Globus pallidus (tissue), 1 donor: ENCODE results near the gene PTPRN2.

Source experiments
- DNase-seq: peaks from one replicate; pipeline ENCODE4 v3.0.0-alpha.2; 2015; ENCODE audit warnings: low spot score

PTPRN2 gene

DNA sequence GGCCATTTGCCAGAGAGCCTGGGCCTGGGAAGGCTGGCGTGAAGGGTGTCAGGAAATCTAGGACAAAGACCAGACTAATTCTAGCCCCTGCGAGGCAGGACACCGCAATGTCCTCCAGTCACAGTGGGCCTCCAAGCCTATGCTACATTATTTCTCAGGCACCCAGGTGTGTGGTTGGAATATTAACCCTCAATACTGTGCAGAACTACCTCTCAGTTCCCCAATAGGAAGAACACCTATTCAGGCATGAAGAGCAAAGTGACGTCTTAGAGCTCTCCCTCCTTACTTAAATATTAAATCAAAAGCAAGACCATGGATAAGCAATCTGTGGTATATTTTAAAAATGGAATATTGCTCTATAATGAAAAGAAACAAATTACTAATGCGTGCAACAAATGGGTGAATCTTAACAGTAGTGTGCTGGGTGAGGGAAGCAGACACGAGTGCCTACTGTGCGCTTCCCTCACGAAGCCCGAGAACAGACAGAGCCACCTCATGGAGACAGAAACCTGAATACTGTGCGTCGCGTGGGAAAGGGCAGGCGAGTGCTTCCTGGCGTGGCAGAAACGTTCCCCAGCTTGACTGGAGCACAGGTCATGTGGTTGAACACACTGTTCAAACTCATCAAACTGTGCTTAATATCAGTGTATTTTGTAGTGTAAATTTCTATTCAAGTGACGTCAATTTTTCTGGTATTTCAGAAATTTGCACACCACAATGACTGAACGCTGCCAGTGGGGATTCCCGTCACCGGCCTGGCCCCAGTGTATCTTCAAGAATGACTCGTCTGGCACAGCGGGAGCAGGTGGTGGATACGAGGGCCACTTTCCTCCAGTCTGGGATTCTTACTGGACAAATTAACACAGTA, 15.5 kb upstream of the PTPRN2 start:
- no peak for DNase-seq

DNA sequence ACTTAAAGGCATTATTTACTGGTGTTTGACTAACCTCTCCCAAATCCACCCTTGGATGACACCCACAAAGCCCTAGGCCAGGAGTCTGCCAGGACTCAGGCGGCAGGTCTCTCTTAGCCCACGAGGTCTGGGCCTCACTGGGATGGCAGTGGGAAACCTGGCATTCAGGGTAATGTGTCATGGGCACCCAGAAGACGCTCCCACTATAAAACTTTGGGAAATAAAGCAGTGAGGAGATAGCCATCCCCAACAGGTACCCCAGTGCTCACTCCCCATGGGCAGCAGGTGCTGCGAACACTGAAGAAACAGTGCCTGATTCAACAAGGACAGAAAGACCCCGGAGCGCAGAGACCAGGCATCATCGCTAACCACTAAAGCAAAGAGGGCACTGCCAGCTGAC, 14.4 kb upstream of the PTPRN2 start:
- DNase-seq, result no peak

DNA sequence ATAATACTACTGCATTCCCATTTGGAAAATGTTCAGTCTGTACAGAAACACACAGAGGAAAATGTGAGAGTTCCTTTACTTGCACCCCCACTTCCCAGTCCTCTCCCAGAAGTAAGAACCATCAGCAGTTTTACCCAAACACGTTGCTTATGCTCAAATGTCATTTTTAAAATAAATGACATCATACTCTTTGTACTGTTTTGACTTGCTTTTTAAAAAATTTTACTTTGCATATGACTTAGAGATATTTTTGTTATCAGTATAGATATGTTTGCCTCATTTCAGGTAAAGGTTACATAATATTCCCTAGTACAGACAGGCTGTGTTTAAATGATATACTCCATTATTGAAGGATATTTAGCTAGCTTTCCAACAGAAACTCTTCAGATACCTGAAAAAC, 13.5 kb upstream of the PTPRN2 start:
- DNase-seq, result no peak

DNA sequence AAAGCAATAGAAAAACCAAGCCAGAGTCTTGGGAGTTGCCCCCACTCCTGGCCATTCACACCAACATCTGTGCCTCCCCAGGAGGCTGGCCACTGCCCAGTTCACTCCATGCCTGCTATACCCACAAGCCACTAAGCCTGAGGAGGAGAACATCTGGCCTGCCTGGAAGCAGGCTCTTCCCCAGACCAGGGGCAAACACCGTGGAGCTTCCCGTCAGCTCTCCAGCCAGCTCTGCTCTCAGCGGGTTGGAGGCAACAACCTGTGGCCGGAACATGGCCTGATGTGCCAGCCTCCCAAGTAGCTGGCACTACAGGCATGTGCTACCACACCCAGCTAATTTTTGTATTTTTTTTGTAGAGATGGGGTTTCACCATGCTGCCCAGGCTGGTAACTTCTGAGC, 9.1 kb upstream of the PTPRN2 start:
- DNase-seq, result no peak

DNA sequence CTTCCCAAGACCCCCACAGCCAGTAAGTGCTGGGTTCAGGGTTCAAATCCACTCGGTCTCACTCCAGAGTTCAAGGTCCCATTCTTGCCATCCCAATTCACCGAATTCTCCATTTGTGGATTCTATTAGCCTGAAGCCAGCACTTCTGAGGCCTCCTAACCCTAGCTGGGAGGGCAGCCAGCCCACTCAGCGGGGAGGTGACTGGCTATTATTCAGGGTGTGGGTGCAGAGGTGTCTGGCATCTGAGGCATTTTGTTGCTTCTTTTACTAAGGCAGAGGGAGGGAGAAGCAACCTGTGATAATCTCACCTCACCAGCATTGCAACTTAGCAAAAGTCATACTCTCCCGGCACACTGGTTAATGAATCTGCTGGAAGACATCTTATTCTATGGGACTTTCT, 8.7 kb upstream of the PTPRN2 start:
- no peak for DNase-seq

DNA sequence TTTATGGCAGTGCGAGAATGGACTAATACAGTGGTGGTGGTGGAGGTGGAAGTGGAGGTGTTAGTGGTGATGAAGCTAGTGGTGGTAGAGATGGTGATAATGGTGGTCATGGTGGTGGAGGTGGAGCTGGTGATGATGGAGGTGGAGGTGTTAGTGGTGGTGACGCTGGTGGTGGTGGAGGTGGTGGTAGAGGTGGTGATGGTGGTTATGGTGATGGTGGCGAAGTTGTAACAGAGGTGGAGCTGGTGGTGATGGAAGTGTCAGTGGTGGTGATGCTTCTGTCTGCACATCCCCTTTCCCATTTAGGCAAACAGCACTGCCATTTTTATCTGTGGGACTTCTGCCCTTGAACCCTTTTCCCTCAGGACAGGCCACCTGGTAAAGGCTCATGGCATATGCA, 7.4 kb upstream of the PTPRN2 start:
- DNase-seq, result peak; percentile 11

DNA sequence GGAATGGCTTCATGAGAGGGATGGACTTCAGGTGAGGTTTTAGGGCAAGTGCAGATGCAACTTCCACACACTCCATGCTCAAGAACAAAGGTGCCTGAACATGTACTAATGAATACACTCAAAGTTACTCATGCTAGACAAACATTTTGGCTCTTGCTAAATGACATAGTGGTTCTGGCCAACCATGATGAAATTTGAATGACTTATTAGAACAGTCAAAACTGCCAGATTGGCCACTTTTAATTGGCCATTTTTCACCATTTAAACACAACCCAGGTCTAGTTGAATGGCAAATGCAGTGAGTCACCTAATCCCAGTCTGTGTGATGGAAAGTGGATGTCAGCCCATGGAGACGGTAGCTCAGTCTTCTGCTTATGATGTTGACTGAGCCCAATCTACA, 4.9 kb upstream of the PTPRN2 start:
- DNase-seq, result no peak

DNA sequence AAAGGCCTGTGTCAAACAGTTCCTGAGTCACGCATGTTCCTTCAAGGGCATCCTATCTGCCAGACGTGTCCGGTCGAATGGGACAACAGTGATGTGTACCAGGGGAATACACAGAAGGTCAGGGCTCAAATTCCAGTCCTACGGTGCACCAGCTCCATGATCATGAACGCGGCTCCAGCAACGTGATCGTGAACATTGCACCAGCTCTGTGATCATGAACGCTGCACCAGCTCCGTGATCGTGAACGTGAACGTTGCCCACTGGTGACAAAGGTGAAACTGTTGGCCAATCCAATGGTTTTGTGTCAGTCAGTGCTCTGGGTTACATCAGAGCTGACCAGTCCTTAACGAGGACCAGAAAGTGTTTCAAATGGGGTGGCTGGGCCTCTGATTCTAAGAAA, 4.3 kb upstream of the PTPRN2 start:
- no peak for DNase-seq

DNA sequence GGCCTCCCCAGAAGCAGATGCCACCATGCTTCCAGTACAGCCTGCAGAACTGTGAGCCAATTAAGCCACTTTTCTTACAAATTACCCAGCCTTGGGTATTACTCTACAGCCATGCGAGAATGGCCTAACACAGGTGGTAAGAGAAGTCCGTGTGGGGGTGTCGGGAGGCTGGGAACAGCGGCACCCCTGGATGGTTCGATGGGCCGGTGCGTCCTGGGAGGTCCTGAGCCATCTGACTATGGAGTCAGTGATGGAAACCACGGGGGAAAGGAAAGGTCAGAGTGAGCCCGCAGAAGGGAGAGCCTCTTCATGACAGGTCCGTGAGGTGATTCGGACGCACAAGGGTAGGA, 2.5 kb upstream of the PTPRN2 start:
- no peak for DNase-seq

DNA sequence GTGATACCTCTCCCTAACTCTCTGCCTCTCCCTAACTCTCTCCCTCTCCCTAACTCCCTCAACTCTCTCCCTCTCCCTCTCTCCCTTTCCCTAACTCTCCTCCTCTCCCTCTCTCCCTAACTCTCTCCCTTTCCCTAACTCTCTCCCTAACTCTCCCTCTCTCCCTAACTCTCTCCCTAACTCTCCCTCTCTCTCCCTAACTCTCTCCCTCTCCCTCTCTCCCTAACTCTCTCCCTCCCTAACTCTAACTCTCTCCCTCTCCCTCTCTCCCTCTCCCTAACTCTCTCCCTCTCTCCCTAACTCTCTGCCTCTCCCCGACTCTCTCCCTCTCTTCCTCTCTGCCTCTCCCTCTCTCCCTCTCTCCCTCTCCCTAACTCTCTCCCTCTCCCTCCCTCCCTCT, 2.0 kb upstream of the PTPRN2 start:
- DNase-seq, result no peak

DNA sequence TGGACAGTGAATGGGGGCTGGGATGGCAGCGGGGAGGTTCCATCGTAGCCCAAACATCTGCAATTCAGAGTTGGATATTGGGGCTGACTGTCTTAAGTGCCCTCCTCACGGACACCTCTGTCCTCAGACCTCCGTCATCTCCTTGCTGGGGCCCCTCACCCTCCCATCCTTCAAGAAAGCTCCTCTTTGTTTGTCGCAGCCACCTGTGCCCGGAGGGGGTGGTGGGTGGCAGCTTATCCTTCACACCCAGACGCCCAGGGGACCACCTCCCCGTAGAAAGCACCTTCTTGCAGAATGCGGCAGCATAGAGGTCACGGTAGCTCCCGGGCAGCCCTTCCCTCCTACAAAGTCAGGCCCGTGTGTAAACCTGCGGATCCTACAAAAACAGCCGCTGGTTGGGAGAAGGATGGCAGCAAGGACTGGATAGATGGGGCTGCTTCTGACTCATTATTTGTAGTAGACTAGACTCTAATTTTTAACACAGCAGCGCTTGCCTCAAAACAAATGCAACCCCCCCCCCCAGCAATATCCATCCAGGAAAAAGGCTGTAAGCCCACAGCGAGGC, 1.3 kb upstream of the PTPRN2 start:
- no peak for DNase-seq

DNA sequence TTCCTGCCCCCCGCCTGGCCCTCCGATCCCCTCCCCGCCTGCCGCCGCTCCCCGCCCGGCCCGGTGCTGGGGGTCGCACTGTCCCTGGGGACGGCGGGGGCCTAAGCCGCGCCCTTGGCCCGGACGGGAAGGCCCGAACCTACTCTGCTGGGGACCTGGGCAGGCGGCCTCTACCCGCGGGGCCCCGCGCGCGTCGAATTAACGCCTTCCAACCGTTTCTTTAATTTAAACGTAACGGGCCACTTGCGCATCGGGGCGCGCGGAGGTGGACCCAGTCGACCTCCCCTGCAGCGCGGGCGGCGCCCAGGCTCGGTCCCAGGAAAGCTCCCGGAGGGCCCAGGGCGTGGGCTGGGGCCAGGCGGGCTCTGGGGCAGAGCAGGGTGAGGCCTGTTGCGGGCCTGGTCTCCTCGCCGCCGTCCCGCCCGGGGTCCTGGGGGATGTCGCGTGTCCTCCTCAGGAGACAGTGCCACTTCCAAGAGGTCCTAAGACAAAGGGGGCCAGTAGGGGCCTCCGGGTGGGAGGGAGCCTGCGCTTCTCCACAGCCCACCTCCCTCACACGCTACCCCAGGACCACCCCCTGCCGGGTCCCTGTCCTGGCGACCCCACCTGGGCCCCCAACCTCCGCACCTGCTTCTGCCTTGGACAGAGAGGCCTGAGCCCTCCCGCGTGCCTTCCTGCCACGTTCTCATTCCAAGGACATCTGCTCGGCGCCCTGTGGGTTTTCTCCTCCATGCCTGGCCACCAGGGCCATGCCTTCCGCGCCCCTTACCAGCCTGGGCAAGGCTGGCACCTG, 658 bp upstream of the PTPRN2 start:
- DNase-seq, result no peak

DNA sequence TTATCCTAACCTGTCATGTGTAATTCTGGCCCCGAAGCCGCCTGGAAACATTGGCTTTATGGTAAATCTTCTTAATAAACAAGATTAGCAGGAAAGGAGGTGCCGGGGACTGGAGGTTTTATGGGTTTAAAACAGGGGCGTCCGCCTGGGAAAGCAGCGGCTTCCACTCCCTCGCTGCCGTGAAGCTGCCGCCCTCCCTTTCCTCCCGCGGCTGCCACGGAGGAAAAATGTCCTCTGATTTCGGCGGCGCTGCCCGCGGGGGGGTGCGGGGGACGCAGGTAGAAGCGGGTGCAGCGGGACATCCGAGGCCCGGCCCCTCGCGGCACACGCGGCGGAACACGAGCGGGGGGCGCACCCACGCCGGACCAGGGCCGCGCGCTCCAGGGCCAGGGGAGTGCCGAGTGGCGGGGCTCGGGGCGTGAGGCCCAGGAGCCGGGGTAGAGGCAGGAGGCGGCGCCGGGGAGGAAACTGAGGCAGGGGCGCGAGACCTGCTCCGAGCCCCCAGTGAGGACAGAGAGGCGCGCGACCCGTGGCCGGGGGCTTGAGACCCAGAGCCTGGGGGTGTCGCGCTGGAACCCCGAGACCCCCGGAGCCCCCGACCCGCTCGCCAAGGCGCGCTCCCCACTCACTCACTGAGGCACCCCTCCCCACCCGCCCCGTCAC, 993 bp downstream of the PTPRN2 start:
- no peak for DNase-seq

DNA sequence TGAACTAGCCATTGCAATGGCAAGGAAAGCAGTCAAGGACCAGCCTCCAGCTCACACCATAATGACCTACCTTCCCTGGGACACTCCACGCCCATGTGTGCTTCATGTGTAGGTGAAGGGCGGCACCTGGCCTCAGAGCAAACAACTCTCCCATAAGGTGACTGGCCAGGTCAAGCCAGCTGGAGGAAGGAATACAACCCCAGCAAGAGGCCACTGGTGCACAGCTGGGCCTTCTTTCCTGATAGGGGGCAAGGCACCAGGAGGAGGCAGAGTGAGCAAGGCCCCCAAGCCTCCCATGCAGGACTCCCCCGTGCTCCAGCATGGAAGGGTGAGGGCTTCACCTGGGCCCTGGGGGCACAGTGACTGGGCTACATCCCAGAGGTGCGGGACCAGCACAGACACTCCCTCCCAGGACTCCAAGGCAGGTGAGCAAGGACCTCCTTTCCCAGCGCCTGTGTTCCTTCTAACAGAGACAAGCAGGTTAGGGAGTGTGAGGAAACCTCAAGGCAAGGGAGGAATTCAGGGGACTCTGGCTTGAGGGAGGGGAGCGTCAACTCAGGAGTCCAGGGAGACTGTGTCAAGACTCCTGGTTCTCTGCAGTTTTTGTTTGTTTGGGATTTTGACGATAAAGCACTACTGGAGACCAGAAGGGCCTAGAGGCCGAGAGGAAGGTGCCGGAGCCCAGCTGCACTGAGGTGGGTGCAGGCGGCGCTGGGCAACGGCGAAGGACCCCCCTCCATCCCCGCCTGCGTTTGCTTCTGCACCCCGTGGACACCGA, 1.7 kb downstream of the PTPRN2 start:
- no peak for DNase-seq

DNA sequence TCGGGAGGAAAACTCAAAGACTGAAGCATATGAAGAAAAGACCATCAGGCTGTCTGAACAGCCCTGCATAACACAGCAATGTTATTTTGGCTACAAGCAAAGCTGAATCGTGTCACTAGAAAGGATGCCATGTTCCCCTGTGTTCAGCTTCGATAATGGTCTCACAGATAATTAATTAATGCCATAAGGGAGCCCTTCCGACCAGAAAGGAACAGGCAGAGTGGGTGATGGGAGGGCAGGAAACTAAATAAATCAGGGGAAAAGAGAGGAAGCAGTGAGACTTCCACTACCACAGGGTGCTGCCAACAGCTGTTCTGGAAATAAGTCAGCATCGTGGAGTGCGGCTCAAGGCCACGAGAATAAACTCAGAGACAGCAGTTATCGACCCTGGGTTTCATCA, 3.2 kb downstream of the PTPRN2 start:
- no peak for DNase-seq

DNA sequence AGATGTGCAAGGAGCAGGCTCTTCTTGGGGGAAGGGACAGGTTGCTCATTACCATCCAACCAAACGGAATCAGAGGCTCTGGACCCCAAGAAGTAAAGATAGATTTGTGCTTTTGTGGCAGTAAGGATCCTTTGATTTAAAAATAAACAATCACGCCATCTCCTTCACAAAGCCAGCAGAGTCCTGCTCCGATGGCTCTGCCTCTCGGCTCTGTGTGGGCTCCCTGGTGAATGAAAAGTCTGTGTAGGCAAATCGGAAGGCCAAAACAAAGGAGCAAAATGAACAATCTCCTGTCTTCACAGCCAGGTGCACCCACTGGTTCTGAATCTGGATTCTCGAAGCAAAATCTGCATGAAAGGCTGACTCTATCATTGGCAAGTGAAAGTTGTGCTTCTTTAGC, 3.8 kb downstream of the PTPRN2 start:
- DNase-seq, result no peak

DNA sequence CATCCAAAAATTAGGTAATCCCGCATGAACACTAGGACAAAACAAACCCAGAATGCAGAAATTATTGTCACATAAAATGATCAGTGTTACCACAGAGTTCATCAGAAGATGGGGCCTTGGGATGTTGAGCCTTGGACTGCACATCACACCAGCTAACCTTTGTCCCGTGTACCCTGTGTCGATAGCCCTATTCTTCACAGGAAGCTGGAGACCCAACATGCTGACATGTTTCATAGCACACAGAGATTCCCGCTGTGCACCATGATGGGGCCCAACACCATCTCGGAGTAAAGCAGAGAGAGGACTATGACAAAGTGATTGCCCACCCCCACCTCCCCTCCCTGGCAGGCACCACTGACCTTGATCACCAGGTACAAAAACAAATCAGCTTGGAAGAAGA, 4.5 kb downstream of the PTPRN2 start:
- no peak for DNase-seq

DNA sequence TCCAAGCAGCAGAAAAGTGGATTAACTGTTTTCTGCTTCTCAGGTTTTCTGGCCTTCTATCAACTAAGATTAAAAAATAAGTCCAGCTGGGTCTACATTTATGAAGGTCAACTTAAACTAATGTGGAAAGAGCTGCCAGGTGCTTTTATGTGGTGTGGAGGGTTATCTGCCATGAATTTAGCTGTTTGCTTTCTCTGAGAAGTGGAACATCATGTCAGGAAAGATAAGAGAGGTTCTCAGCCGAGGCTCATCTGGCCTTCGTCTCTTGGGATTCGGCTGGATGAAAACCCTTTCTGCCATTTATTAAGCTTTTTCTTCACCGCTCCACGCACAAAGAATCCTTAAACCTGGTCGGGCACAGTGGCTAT, 5.5 kb downstream of the PTPRN2 start:
- DNase-seq, result no peak

DNA sequence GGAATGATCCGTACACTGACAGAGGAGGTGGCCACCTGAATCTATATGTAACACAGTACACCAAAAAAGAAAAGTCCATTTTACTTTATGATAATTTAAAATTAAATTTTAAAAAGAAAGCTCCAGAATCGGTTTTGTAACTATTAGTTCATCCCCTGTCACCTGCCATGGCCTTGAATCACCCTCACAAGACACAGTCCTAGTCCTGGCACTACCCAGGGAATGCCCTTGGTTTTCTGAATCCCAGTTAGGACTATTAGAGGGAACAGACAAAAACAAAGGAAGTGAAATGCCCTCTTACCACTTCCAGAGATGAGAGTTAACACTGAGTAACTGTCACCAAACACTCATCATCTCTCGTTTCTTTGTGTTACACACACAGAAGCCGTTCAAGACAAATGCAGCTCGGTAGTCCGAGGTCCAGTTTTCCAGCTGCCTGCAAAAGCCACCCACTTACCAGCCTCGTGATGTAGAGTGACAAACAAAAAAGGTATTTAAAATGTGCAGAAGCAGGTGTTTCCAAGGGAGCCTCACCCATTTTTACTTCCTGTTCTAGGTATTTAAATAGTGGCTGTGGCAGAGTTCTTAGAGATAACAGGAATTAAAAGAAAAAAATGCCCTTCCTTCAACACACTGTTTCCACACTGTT, 6.1 kb downstream of the PTPRN2 start:
- DNase-seq, result no peak

DNA sequence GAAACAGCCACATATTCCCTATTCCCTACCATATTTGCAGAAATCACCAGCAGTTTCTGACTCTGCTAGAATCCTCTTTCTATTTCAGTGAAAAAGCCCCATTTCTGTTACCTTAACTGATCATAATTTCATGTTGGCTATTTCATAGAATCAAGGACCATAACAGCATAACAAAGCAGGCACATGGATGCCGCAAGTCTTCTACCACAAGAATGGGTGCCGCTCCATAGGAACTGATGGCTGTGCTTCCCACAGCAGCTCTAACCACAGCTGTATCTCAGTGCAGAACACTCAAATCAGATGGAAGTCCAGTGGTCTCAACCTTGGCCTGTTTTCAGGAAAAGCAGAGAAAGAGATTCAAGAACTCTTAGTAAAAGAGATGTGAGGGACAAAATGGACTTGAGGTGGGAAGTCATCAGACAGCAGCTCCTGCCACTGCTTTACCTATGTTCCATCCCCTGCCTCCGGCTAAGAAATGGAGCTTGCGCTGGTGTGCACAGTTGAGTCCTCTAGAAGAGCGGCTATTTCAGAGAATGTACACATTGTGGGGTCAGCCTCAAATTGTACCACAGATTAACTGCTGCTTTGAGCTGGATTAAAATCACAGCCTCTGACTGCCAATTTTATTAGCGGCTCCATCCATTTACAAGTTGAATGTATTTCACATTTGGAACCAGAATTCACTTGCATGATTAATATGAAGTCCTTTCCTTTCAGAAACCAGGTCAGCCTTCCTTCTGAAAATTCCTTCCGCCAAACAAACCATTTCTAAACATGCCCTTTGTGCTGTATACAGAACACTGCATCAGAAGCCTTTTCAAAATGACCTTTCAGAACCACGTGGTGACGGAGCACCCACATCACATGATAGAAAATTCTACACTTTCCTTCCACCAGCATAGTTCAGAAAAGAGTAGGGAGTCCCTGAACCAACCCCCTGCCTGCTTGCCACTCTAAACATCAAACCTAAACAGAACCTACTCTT, 7.7 kb downstream of the PTPRN2 start:
- no peak for DNase-seq
